IMR-90 (cell line): ENCODE measurements around the gene HSH2D. TPM values are rescaled to one million over a fixed set of nuclear protein-coding genes. Genes with fewer than 3 reads are reported as not detected.

Source experiments
- ATAC-seq: fragments of 200-7000 bp; cut with Tn5 transposase; 2 replicates; pipeline ENCODE4 v1.9.1; 2020; ENCODE audit warnings: low read depth, mild to moderate bottlenecking, moderate library complexity
- BruUV-seq: library from RNA; stranded (reverse); fragments of 400-500 nt; replicated peaks from 2 replicates; lab custom pipeline; 2021; lab: Mats Ljungman, UMichigan
- CTCF ChIA-PET: fragments of 300-600 bp; formaldehyde crosslinking; extraction: SDS; loops from one replicate; lab custom pipeline; 2021; ENCODE audit warnings: antibody characterized with exemption; lab: Yijun Ruan, JAX
- POLR2A ChIA-PET: fragments of 300-600 bp; sonication (Branson Sonifier 250); formaldehyde crosslinking; loops from one replicate; lab custom pipeline; 2022; ENCODE audit warnings: antibody characterized with exemption; ENCODE audit not compliant: unreplicated experiment; lab: Charles Lee
- DNase-seq: peaks from one replicate; pipeline ENCODE4 v3.0.0; 2013
- H2AFZ ChIP-seq: replicated peaks from 2 replicates; pipeline ENCODE3; 2013; ENCODE audit warnings: low read length, mild to moderate bottlenecking; ENCODE audit not compliant: poor library complexity
- H2AK5ac ChIP-seq: 2 replicates; pipeline ENCODE4 v1.6.1; 2013; ENCODE audit warnings: low read depth, low read length, inconsistent platforms
- H2AK9ac ChIP-seq: replicated peaks from 2 replicates; pipeline ENCODE3; 2013; ENCODE audit warnings: mild to moderate bottlenecking, low read depth, low read length, moderate library complexity; ENCODE audit not compliant: poor library complexity
- H2BK120ac ChIP-seq: 2 replicates; pipeline ENCODE4 v1.6.1; 2013; ENCODE audit warnings: low read depth, low read length, inconsistent platforms
- H2BK15ac ChIP-seq: 3 replicates; pipeline ENCODE4 v1.6.1; 2013; ENCODE audit warnings: low read depth, low read length, inconsistent platforms
- H2BK20ac ChIP-seq: 2 replicates; pipeline ENCODE4 v1.6.1; 2013; ENCODE audit warnings: low read depth, mild to moderate bottlenecking, inconsistent platforms, low read length, moderate library complexity
- H2BK5ac ChIP-seq: 2 replicates; pipeline ENCODE4 v1.6.1; 2013; ENCODE audit warnings: mild to moderate bottlenecking, low read depth, low read length, inconsistent platforms; ENCODE audit not compliant: poor library complexity, severe bottlenecking
- H3K14ac ChIP-seq: replicated peaks from 2 replicates; pipeline ENCODE4 v1.6.1; 2013; ENCODE audit warnings: low read depth, low read length, inconsistent platforms
- H3K18ac ChIP-seq: 2 replicates; pipeline ENCODE4 v1.6.1; 2013; ENCODE audit warnings: low read depth, low read length, control low read depth
- H3K23ac ChIP-seq: 2 replicates; pipeline ENCODE4 v1.6.1; 2013; ENCODE audit warnings: low read depth, low read length, inconsistent platforms
- H3K27ac ChIP-seq: 2 replicates; pipeline ENCODE4 v1.5.1; 2013; ENCODE audit warnings: mild to moderate bottlenecking, control low read depth, low read length; ENCODE audit not compliant: insufficient read depth
- H3K27me3 ChIP-seq: 2 replicates; pipeline ENCODE4 v1.6.1; 2013; ENCODE audit warnings: low read length; ENCODE audit not compliant: control insufficient read depth, insufficient read depth
- H3K36me3 ChIP-seq: 2 replicates; pipeline ENCODE4 v1.6.1; 2013; ENCODE audit warnings: low read length, mixed read lengths; ENCODE audit not compliant: control insufficient read depth, insufficient read depth
- H3K4ac ChIP-seq: 2 replicates; pipeline ENCODE4 v1.6.1; 2013; ENCODE audit warnings: low read depth, low read length, inconsistent platforms
- H3K4me1 ChIP-seq: 2 replicates; pipeline ENCODE4 v1.6.1; 2013; ENCODE audit warnings: low read length, mixed read lengths; ENCODE audit not compliant: control insufficient read depth, insufficient read depth
- H3K4me2 ChIP-seq: 2 replicates; pipeline ENCODE4 v1.6.1; 2013; ENCODE audit warnings: low read depth, mild to moderate bottlenecking, control low read depth, low read length, moderate library complexity
- H3K4me3 ChIP-seq: 2 replicates; pipeline ENCODE4 v1.5.1; 2013; ENCODE audit warnings: low read depth, mild to moderate bottlenecking, control low read depth, low read length, moderate library complexity; ENCODE audit not compliant: insufficient read depth
- H3K56ac ChIP-seq: 2 replicates; pipeline ENCODE4 v1.6.1; 2013; ENCODE audit warnings: low read length, inconsistent platforms; ENCODE audit not compliant: insufficient read depth; ENCODE audit errors: extremely low read depth
- H3K79me1 ChIP-seq, 2 experiments: 2 replicates each; pipeline ENCODE4 v1.6.1; 2013; ENCODE audit warnings: low read length in 2 of 2, inconsistent platforms in 1 of 2, low read depth in 1 of 2
- H3K9ac ChIP-seq: 2 replicates; pipeline ENCODE4 v1.6.1; 2013; ENCODE audit warnings: low read depth, low read length, control low read depth
- H3K9me1 ChIP-seq: 2 replicates; pipeline ENCODE4 v1.6.1; 2013; ENCODE audit warnings: low read length, inconsistent platforms; ENCODE audit not compliant: insufficient read depth
- H3K9me3 ChIP-seq: 2 replicates; pipeline ENCODE4 v1.6.1; 2013; ENCODE audit warnings: low read length; ENCODE audit not compliant: control insufficient read depth, insufficient read depth
- H4K20me1 ChIP-seq: 2 replicates; pipeline ENCODE4 v1.6.1; 2013; ENCODE audit warnings: low read length, inconsistent platforms; ENCODE audit not compliant: insufficient read depth
- H4K5ac ChIP-seq: 2 replicates; pipeline ENCODE4 v1.6.1; 2013; ENCODE audit warnings: mild to moderate bottlenecking, low read depth, low read length, control low read depth
- H4K8ac ChIP-seq, 2 experiments: 2 replicates each; pipeline ENCODE4 v1.6.1; 2013; ENCODE audit warnings: low read depth in 2 of 2, low read length in 2 of 2, control low read depth in 1 of 2, inconsistent platforms in 1 of 2
- H4K91ac ChIP-seq: 2 replicates; pipeline ENCODE4 v1.6.1; 2013; ENCODE audit warnings: low read depth, low read length, inconsistent platforms; ENCODE audit not compliant: insufficient read depth
- BHLHE40 ChIP-seq: fragments of 150-350 bp; IDR thresholded peaks from 2 replicates; pipeline ENCODE4 v1.6.1; 2016; ENCODE audit warnings: mild to moderate bottlenecking, low read depth, low read length
- CHD1 ChIP-seq: IDR thresholded peaks from 2 replicates; pipeline ENCODE4 v1.6.1; 2012; ENCODE audit warnings: low read depth, low read length, improper control_type of control experiment
- MAZ ChIP-seq: IDR thresholded peaks from 2 replicates; pipeline ENCODE4 v1.6.1; 2012; ENCODE audit warnings: low read depth, mild to moderate bottlenecking, low read length, improper control_type of control experiment, moderate library complexity, borderline replicate concordance
- SMC3 ChIP-seq: fragments of 150-350 bp; IDR thresholded peaks from 2 replicates; pipeline ENCODE4 v1.6.1; 2016; ENCODE audit warnings: low read depth, mild to moderate bottlenecking, antibody characterized with exemption, low read length, moderate library complexity
- WGBS, 2 experiments: methylation state at CpG; one replicate each; pipeline versions ENCODE4 v1.1.5 to v1.1.7; 2013; ENCODE audit warnings: missing lambda C conversion rate in 2 of 2; ENCODE audit not compliant: insufficient read length in 1 of 2; ENCODE audit errors: extremely low coverage in 2 of 2; 5-methylcytosine and 5-hydroxymethylcytosine counted together
- dilution Hi-C: fragments of 300-500 bp; cut with HindIII; formaldehyde crosslinking; loops from one replicate; pipeline ENCODE4 v1.14.3; 2018; ENCODE audit warnings: low sequenced_read_pairs; ENCODE audit not compliant: unreplicated experiment
- in situ Hi-C: fragments of 300-500 bp; cut with MboI; formaldehyde crosslinking; loops from 3 replicates; pipeline ENCODE4 v1.14.3; 2019; ENCODE audit warnings: low sequenced_read_pairs, inconsistent platforms, mixed read lengths
- intact Hi-C: fragments of 100-400 bp; cut with micrococcal nuclease; formaldehyde crosslinking; loops from 2 replicates; pipeline ENCODE4 v1.10.0; 2022
- polyA plus RNA-seq, 3 experiments: library from polyadenylated mRNA; depleted of rRNA; stranded (reverse); fragments of >200 nt; gene quantifications; 2 replicates each; pipeline ENCODE4 v1.2.3, GENCODE V29; 2012; ENCODE audit warnings: low replicate concordance in 1 of 3
- total RNA-seq: library from RNA; depleted of rRNA; stranded (reverse); fragments of >200 nt; gene quantifications from 2 replicates; pipeline ENCODE4 v1.2.3, GENCODE V29; 2012
- TF ChIP-seq, protein P1 (sequence below): conservative IDR thresholded peaks from 2 replicates; pipeline ENCODE4 v1.5.1; 2012; ENCODE audit warnings: mild to moderate bottlenecking, low read depth, low read length, improper control_type of control experiment

The HSH2D gene
- total and polyA plus RNA-seq, 2 of the 4 experiments (the other 2 are of a cell fraction) = not detected

DNA sequence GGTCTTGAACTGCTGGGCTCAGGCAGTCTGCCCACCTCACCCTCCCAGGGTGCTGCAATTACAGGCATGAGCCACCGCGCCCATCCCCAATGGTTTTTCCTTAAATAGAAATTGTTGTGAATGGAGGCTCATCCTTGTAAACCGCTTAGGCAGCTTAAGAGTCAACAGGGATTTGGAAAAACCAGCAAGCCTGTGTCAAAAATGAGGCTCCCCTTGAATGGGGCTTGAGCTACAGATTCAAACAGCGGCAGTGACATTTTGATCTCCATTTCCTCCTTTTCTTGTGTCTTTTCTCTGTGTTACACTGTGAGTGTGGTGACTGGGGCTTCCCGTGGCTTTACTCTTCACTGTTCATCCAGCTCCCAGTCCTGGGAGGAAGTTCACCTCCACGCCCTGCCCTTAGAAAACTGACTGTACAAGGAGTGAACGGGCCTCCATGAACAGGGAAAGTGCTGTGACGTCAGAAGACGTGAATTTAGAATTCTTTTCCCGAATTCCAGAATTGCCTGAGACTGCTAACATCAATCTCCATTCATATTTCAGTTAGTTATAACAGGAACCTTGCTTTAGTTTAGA, 47.1 kb upstream of the HSH2D start:
- POLR2A ChIA-PET = no interaction called here

More for the DNA sequence above, 47.1 kb upstream of the HSH2D start:
- Histone ChIP-seq H3K9ac (no peak overlapping the region), H3K23ac (no peak overlapping the region), H2AK9ac (peak overlapping the region; percentile 81), H2BK20ac (no peak overlapping the region), H3K4me2 (no peak overlapping the region), H2BK5ac (no peak overlapping the region), H3K27me3 (no peaks in the 10 kb centered on the region), H3K27ac (no peak overlapping the region), H3K4ac (no peak overlapping the region), H3K14ac (0 out of 2 replicates have a peak overlapping the region, but pooled peaks have one; percentile 45), H4K20me1 (peaks cover 98% of the 10 kb centered on the region), H2BK15ac (no peak overlapping the region), H3K18ac (no peak overlapping the region), H2AK5ac (no peak overlapping the region), H3K79me1 (peaks cover 33 to 85% of the 10 kb centered on the region in 2 experiments), H4K91ac (no peak overlapping the region), H3K9me3 (no peaks in the 10 kb centered on the region), H4K8ac (peak overlapping the region in 1 of 2 experiments; percentile 16; a peak in 2 of 4 replicates), H4K5ac (no peak overlapping the region), H3K4me1 (peaks cover 9% of the 10 kb centered on the region; the same call in 1 of the 2 replicates), H3K4me3 (no peak overlapping the region), H2AFZ (no peak overlapping the region), H3K56ac (no peak overlapping the region), H3K36me3 (peaks cover 83% of the 10 kb centered on the region), H3K9me1 (peaks cover 5% of the 10 kb centered on the region; the same call in 1 of the 2 replicates), H2BK120ac (no peak overlapping the region)
- BruUV-seq = no TSS peak
- dilution Hi-C loops (no loop called here), intact Hi-C loops (no loop called here), in situ Hi-C loops (no loop called here)
- CTCF ChIA-PET = interaction anchor here (1.2 kb wide), 1 partner anchor 8 kb away, joined by 4 read pairs; no protein-coding TSS in a partner anchor
- TF ChIP-seq BHLHE40 (no peak), CHD1 (no peak), MAZ (no peak), SMC3 (no peak)
- TF ChIP-seq, protein P1, sequence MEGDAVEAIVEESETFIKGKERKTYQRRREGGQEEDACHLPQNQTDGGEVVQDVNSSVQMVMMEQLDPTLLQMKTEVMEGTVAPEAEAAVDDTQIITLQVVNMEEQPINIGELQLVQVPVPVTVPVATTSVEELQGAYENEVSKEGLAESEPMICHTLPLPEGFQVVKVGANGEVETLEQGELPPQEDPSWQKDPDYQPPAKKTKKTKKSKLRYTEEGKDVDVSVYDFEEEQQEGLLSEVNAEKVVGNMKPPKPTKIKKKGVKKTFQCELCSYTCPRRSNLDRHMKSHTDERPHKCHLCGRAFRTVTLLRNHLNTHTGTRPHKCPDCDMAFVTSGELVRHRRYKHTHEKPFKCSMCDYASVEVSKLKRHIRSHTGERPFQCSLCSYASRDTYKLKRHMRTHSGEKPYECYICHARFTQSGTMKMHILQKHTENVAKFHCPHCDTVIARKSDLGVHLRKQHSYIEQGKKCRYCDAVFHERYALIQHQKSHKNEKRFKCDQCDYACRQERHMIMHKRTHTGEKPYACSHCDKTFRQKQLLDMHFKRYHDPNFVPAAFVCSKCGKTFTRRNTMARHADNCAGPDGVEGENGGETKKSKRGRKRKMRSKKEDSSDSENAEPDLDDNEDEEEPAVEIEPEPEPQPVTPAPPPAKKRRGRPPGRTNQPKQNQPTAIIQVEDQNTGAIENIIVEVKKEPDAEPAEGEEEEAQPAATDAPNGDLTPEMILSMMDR = no peak
- 100% methylated on average over 1 of the region's 10 CpGs; no CpG with 5 or more reads in 1 of the 2 experiments for WGBS, 2 experiments
- no peak for ATAC-seq
- DNase-seq = no peak
